HG03439 (cell line): Measurements from ENCODE around the gene RPS6KB2.
A peak's percentile ranks its signal among the peaks of the same experiment; 100 is the strongest.

Experiments
- ATAC-seq: cut with Tn5 transposase; IDR thresholded peaks from one replicate; pipeline ENCODE4 v1.9.1; 2021; ENCODE audit warnings: mild to moderate bottlenecking, moderate library complexity; ENCODE audit not compliant: unreplicated experiment

Gene RPS6KB2

GRCh38 chr11:67410369-67410831 is 17.9 kb upstream of the RPS6KB2 start:
- no peak for ATAC-seq

- ATAC-seq: no peak
Observed at GRCh38 chr11:67410984-67411784, 17.1 kb upstream of the RPS6KB2 start.

- no peak for ATAC-seq
Observed at GRCh38 chr11:67411785-67412152, 16.5 kb upstream of the RPS6KB2 start.

GRCh38 chr11:67412495-67413179 is 15.7 kb upstream of the RPS6KB2 start:
- ATAC-seq: no peak

- no peak for ATAC-seq
Observed at GRCh38 chr11:67413266-67413849, 14.9 kb upstream of the RPS6KB2 start.

GRCh38 chr11:67415501-67416304 is 12.6 kb upstream of the RPS6KB2 start, which contains the start of gene CARNS1:
TSS of gene CARNS1 (plus strand) at chr11:67415678. CDS start at chr11:67416200, 522 bp downstream.
- ATAC-seq: no peak

GRCh38 chr11:67416416-67417335 is 11.6 kb upstream of the RPS6KB2 start:
- no peak for ATAC-seq

- ATAC-seq: no peak
Observed at GRCh38 chr11:67417425-67417824, 10.9 kb upstream of the RPS6KB2 start.

GRCh38 chr11:67418476-67419281 is 9.6 kb upstream of the RPS6KB2 start:
- no peak for ATAC-seq

GRCh38 chr11:67419325-67420049 is 8.8 kb upstream of the RPS6KB2 start:
- ATAC-seq: no peak

GRCh38 chr11:67420147-67420645 is 8.1 kb upstream of the RPS6KB2 start:
- ATAC-seq: no peak

GRCh38 chr11:67420646-67421429 is 7.5 kb upstream of the RPS6KB2 start:
- peak; percentile 81 for ATAC-seq

- no peak for ATAC-seq
Observed at GRCh38 chr11:67421430-67422031, 6.8 kb upstream of the RPS6KB2 start.

- ATAC-seq: no peak
Observed at GRCh38 chr11:67422891-67423290, 5.4 kb upstream of the RPS6KB2 start.

GRCh38 chr11:67423466-67423865 is 4.8 kb upstream of the RPS6KB2 start:
- no peak for ATAC-seq

GRCh38 chr11:67423891-67424613 is 4.2 kb upstream of the RPS6KB2 start:
- no peak for ATAC-seq
